Neural cell (in vitro differentiated cells): ENCODE data around the gene SYT4. TPM values are rescaled to one million over a fixed set of nuclear protein-coding genes. Genes with fewer than 3 reads are reported as not detected.
A peak's percentile ranks its signal among the peaks of the same experiment; 100 is the strongest.

Experiments used
- H2AFZ ChIP-seq: fragments of 200-600, 300-800 bp; sonication (generic), shearing (Covaris generic); 2 replicates; pipeline ENCODE4 v1.6.0; 2014; ENCODE audit warnings: low read depth, mild to moderate bottlenecking, antibody characterized with exemption, low read length, moderate library complexity
- H3F3A ChIP-seq: fragments of 200-600 bp; shearing (Covaris generic); 2 replicates; pipeline ENCODE4 v1.6.1; 2016; ENCODE audit warnings: mild to moderate bottlenecking, moderate library complexity, mixed read lengths, antibody characterized with exemption, low read length; ENCODE audit not compliant: insufficient read depth, poor library complexity, severe bottlenecking
- H3K27ac ChIP-seq: fragments of 200-600, 300-800 bp; sonication (generic), shearing (Covaris generic); 2 replicates; pipeline ENCODE4 v1.5.1; 2014; ENCODE audit warnings: mild to moderate bottlenecking, low read length, moderate library complexity
- H3K27me3 ChIP-seq: fragments of 300-800, 200-600 bp; sonication (generic), shearing (Covaris generic); 2 replicates; pipeline ENCODE4 v1.6.0; 2014; ENCODE audit warnings: mild to moderate bottlenecking, low read depth, low read length, moderate library complexity; ENCODE audit not compliant: insufficient read depth
- H3K36me3 ChIP-seq: fragments of 300-800, 200-600 bp; sonication (generic), shearing (Covaris generic); 2 replicates; pipeline ENCODE4 v1.5.1; 2014; ENCODE audit warnings: mild to moderate bottlenecking, antibody characterized with exemption, low read length, moderate library complexity; ENCODE audit not compliant: insufficient read depth
- H3K4me2 ChIP-seq: fragments of 300-800, 200-600 bp; sonication (generic), shearing (Covaris generic); 2 replicates; pipeline ENCODE4 v1.6.0; 2014; ENCODE audit warnings: mild to moderate bottlenecking, low read length
- H3K4me3 ChIP-seq: fragments of 300-800, 200-600 bp; sonication (generic), shearing (Covaris generic); 2 replicates; pipeline ENCODE4 v1.5.1; 2014; ENCODE audit warnings: mild to moderate bottlenecking, low read length, moderate library complexity
- H3K79me2 ChIP-seq: fragments of 200-600 bp; shearing (Covaris generic); replicated peaks from 2 replicates; pipeline ENCODE4 v1.6.0; 2014; ENCODE audit warnings: mild to moderate bottlenecking, low read length, moderate library complexity; ENCODE audit not compliant: insufficient read depth
- H3K9ac ChIP-seq: fragments of 300-800, 200-600 bp; sonication (generic), shearing (Covaris generic); 2 replicates; pipeline ENCODE4 v1.6.1; 2016; ENCODE audit warnings: mild to moderate bottlenecking, low read length, mixed read lengths
- H3K9me2 ChIP-seq: fragments of 200-600 bp; shearing (Covaris generic); 2 replicates; pipeline ENCODE4 v1.6.1; 2016; ENCODE audit warnings: mild to moderate bottlenecking, low read length, mixed read lengths; ENCODE audit not compliant: insufficient read depth
- H3K9me3 ChIP-seq: fragments of 200-600, 300-800 bp; sonication (generic), shearing (Covaris generic); 2 replicates; pipeline ENCODE4 v1.6.1; 2016; ENCODE audit warnings: mild to moderate bottlenecking, mixed run types, low read length, moderate library complexity, mixed read lengths
- H4K20me1 ChIP-seq: fragments of 200-600 bp; shearing (Covaris generic); 2 replicates; pipeline ENCODE4 v1.6.1; 2016; ENCODE audit warnings: mild to moderate bottlenecking, mixed run types; ENCODE audit not compliant: insufficient read depth
- EP300 ChIP-seq: fragments of 450-650 bp; conservative IDR thresholded peaks from 2 replicates; pipeline ENCODE4 v1.6.1; 2014; ENCODE audit warnings: antibody characterized with exemption, mild to moderate bottlenecking, moderate library complexity; ENCODE audit not compliant: poor library complexity, severe bottlenecking
- EZH2 ChIP-seq: fragments of 200-600, 300-800 bp; shearing (Covaris generic), sonication (generic); IDR thresholded peaks from 2 replicates; pipeline ENCODE4 v1.6.1; 2014; ENCODE audit warnings: antibody characterized with exemption, low read length, borderline replicate concordance, mild to moderate bottlenecking; ENCODE audit not compliant: insufficient read depth, poor library complexity, severe bottlenecking
- MXI1 ChIP-seq: fragments of 450-650 bp; conservative IDR thresholded peaks from 2 replicates; pipeline ENCODE4 v1.6.1; 2014; ENCODE audit warnings: antibody characterized with exemption, mild to moderate bottlenecking; ENCODE audit not compliant: poor library complexity, severe bottlenecking
- POLR2AphosphoS5 ChIP-seq: IDR thresholded peaks from 2 replicates; pipeline ENCODE4 v1.6.1; 2012
- RAD21 ChIP-seq: fragments of 450-650 bp; conservative IDR thresholded peaks from 2 replicates; pipeline ENCODE4 v1.6.1; 2014; ENCODE audit warnings: antibody characterized with exemption, mild to moderate bottlenecking, moderate library complexity
- SMC3 ChIP-seq: fragments of 450-650 bp; conservative IDR thresholded peaks from 2 replicates; pipeline ENCODE4 v1.6.1; 2014; ENCODE audit warnings: antibody characterized with exemption, mild to moderate bottlenecking, moderate library complexity; ENCODE audit not compliant: poor library complexity
- TAF1 ChIP-seq: IDR thresholded peaks from 2 replicates; pipeline ENCODE4 v1.6.1; 2012; ENCODE audit warnings: low read depth
- polyA plus RNA-seq: library from polyadenylated mRNA; depleted of rRNA; stranded (reverse); fragments of >200 nt; gene quantifications from 2 replicates; pipeline ENCODE4 v1.2.3, GENCODE V29; 2014
- TF ChIP-seq, protein P1 (sequence below): fragments of 450-650 bp; IDR thresholded peaks from 2 replicates; pipeline ENCODE4 v1.5.1; 2014; ENCODE audit warnings: antibody characterized with exemption, mild to moderate bottlenecking, moderate library complexity; ENCODE audit not compliant: poor library complexity, severe bottlenecking
- TF ChIP-seq, protein P2 (sequence below): IDR thresholded peaks from 2 replicates; pipeline ENCODE4 v1.6.1; 2012; ENCODE audit warnings: borderline replicate concordance

The SYT4 gene
- polyA plus RNA-seq, 1 donor from 2014 or later: 167 TPM

DNA sequence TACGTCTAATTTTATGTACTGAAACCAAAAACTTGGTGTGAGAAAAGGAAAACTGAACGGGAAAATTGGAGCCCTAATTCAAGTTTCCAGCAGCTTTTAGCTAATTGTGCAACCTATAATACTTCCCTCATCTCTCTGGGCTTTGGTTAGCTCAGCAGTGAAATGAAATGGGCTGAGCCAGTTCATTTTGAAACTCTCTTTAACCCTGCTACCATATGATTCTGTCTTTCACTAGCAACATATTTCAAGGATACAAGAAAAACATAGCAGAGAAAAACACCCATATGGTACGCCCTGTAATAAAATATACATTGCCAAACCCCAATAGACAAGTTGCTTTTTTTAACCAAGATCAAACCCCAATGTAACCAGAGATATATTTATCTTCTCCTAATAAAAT, 799 bp downstream of the SYT4 start:
- Histone ChIP-seq H3K9me2 (no peaks in the 10 kb centered on the region), H3K36me3 (no peaks in the 10 kb centered on the region), H2AFZ (no peak overlapping the region), H3K79me2 (peaks cover 23% of the 10 kb centered on the region), H3K4me2 (peak overlapping the region; percentile 42), H3K4me3 (peak overlapping the region; percentile 65), H3K9ac (peak overlapping the region; percentile 65), H3K27me3 (no peaks in the 10 kb centered on the region), H4K20me1 (no peaks in the 10 kb centered on the region), H3F3A (no peaks in the 10 kb centered on the region), H3K27ac (peak overlapping the region; percentile 62), H3K9me3 (no peaks in the 10 kb centered on the region)
- TF ChIP-seq EP300: no peak
- TF ChIP-seq, protein P1, sequence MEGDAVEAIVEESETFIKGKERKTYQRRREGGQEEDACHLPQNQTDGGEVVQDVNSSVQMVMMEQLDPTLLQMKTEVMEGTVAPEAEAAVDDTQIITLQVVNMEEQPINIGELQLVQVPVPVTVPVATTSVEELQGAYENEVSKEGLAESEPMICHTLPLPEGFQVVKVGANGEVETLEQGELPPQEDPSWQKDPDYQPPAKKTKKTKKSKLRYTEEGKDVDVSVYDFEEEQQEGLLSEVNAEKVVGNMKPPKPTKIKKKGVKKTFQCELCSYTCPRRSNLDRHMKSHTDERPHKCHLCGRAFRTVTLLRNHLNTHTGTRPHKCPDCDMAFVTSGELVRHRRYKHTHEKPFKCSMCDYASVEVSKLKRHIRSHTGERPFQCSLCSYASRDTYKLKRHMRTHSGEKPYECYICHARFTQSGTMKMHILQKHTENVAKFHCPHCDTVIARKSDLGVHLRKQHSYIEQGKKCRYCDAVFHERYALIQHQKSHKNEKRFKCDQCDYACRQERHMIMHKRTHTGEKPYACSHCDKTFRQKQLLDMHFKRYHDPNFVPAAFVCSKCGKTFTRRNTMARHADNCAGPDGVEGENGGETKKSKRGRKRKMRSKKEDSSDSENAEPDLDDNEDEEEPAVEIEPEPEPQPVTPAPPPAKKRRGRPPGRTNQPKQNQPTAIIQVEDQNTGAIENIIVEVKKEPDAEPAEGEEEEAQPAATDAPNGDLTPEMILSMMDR: no peak
- TF ChIP-seq, protein P2, sequence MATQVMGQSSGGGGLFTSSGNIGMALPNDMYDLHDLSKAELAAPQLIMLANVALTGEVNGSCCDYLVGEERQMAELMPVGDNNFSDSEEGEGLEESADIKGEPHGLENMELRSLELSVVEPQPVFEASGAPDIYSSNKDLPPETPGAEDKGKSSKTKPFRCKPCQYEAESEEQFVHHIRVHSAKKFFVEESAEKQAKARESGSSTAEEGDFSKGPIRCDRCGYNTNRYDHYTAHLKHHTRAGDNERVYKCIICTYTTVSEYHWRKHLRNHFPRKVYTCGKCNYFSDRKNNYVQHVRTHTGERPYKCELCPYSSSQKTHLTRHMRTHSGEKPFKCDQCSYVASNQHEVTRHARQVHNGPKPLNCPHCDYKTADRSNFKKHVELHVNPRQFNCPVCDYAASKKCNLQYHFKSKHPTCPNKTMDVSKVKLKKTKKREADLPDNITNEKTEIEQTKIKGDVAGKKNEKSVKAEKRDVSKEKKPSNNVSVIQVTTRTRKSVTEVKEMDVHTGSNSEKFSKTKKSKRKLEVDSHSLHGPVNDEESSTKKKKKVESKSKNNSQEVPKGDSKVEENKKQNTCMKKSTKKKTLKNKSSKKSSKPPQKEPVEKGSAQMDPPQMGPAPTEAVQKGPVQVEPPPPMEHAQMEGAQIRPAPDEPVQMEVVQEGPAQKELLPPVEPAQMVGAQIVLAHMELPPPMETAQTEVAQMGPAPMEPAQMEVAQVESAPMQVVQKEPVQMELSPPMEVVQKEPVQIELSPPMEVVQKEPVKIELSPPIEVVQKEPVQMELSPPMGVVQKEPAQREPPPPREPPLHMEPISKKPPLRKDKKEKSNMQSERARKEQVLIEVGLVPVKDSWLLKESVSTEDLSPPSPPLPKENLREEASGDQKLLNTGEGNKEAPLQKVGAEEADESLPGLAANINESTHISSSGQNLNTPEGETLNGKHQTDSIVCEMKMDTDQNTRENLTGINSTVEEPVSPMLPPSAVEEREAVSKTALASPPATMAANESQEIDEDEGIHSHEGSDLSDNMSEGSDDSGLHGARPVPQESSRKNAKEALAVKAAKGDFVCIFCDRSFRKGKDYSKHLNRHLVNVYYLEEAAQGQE: no peak
- no peak for TF ChIP-seq SMC3
- TF ChIP-seq POLR2AphosphoS5: no peak
- no peak for TF ChIP-seq EZH2
- no peak for TF ChIP-seq RAD21
- no peak for TF ChIP-seq TAF1
- TF ChIP-seq MXI1: no peak

DNA sequence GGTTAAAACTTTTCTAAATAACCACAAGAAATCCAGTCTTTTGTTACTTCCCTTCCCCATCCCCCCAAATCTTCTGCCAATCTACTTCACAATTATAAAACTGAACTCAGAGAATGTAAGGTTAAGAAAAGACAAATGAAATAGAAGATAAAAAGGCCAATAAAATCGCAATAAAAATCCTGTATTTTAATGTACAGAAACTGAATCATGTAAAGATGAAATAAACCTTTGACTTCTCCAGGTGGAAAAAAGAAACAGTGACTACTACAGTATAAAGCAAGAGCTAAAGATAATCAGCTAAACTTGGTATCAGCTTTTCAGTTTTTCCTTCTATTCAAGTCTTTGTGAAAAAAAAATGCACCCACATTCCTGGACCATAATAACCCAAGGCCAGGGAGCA, 1.7 kb downstream of the SYT4 start:
- H3K27me3 ChIP-seq: no peaks in the 10 kb centered on the region
- H3K27ac ChIP-seq: peak overlapping the region; percentile 62
- H3K9ac ChIP-seq: peak overlapping the region; percentile 65
- peak overlapping the region; percentile 65 for H3K4me3 ChIP-seq
- no peaks in the 10 kb centered on the region for H3K9me2 ChIP-seq
- peaks cover under 1% of the 10 kb centered on the region for H3K36me3 ChIP-seq
- no peaks in the 10 kb centered on the region for H4K20me1 ChIP-seq
- TF ChIP-seq RAD21 (peak; percentile 19), MXI1 (no peak)
- H3K79me2 ChIP-seq: peaks cover 23% of the 10 kb centered on the region
- no peaks in the 10 kb centered on the region for H3F3A ChIP-seq
- H3K9me3 ChIP-seq: no peaks in the 10 kb centered on the region
- H3K4me2 ChIP-seq: peak overlapping the region; percentile 42
- no peak overlapping the region for H2AFZ ChIP-seq

DNA sequence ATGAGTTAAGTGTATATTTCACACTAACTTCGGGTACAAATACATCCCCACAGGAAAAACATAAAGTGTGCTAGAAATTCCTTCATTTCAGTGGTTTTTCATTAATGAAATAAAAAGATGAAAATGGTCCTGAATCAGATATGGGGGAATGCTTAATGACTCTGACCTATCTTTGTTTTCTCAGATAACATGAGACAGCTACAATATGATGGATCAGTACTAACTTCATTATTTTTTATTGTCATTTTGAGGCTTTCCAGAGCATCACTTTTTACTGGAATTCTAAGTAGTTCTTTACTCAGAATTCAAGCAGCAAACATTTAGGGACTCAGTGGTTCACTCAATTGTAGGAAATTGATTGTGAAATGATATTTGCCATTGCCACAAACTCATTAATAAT, 2.8 kb downstream of the SYT4 start:
- TF ChIP-seq MXI1 (no peak), POLR2AphosphoS5 (no peak), EZH2 (no peak), RAD21 (no peak), SMC3 (no peak), TAF1 (no peak), EP300 (no peak)
- TF ChIP-seq, protein P1: no peak
- TF ChIP-seq, protein P2: no peak

More for the DNA sequence above, 2.8 kb downstream of the SYT4 start:
- no peak overlapping the region for H3K9ac ChIP-seq
- H3K4me2 ChIP-seq: peak overlapping the region; percentile 42
- no peak overlapping the region for H2AFZ ChIP-seq
- peaks cover 23% of the 10 kb centered on the region for H3K79me2 ChIP-seq
- no peak overlapping the region for H3K27ac ChIP-seq
- peak overlapping the region; percentile 65 for H3K4me3 ChIP-seq
- H3K27me3 ChIP-seq: no peaks in the 10 kb centered on the region
- H3K9me2 ChIP-seq: no peaks in the 10 kb centered on the region
- peaks cover 11% of the 10 kb centered on the region for H3K36me3 ChIP-seq
- H3F3A ChIP-seq: no peaks in the 10 kb centered on the region
- no peaks in the 10 kb centered on the region for H3K9me3 ChIP-seq
- no peaks in the 10 kb centered on the region for H4K20me1 ChIP-seq
